Measurements from ENCODE around the gene FBXW5.

GRCh38 chr9:136898483-136899100 lies 45.9 kb downstream of the FBXW5 start:
- TF ChIP-seq POLR2A (IDR thresholded peaks at IDR 0.05) (no peak), CTCF (IDR thresholded peaks at IDR 0.05) (no peak)

Data from prostate gland (tissue), 2 donors.